Adrenal gland (tissue), 5 donors: ENCODE measurements around the gene RET.

Experiments used
- POLR2A ChIP-seq, 2 donors: fragments of 450-650 bp; IDR thresholded peaks; one replicate each; pipeline ENCODE4 v1.6.1; 2017; ENCODE audit warnings: antibody characterized with exemption in 2 of 2, mild to moderate bottlenecking in 2 of 2, moderate library complexity in 1 of 2
- TF ChIP-seq, protein P1 (sequence below), 6 experiments: fragments of 450-650 bp in 4 of 6; fragments of 200-600 bp in 2 of 6; sonication (generic) in 1 of 6; IDR thresholded peaks; 1 replicate in 5 of 6; 2 replicates in 1 of 6; pipeline versions ENCODE4 v1.5.1 to v1.8.0; 2016 to 2021; ENCODE audit warnings: antibody characterized with exemption in 6 of 6, mild to moderate bottlenecking in 2 of 6, moderate library complexity in 1 of 6
- donor health status: DM: no; HTN: no; CAD: no.

DNA sequence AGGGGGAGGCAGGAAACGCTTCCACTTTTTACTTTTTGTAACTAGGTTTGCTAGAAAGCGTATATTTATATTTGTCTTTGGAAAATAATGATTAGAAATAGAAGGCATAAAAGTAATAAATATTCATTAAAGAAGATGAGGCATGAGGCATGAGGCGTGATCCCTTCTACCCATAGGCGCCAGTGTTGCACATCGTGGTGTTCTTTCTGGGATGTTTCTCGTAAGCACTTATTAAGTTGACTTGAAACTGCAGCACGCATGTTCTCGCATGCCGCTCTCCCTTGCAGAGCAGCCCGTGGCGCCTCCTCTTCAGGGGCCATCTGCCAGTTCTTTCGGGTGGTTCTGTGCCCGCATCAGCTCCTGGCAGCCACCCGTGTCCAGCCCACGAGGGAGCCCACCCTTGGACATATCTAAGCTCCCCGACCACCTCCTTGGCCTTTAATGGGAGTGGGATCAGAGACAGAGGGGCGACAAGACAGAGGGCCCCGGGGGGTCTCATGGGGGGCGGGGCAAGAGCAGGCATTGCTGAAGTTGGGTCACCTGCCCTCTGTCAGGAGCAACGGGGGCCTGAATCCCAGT, 32.9 kb downstream of the RET start:
- TF ChIP-seq, protein P1, sequence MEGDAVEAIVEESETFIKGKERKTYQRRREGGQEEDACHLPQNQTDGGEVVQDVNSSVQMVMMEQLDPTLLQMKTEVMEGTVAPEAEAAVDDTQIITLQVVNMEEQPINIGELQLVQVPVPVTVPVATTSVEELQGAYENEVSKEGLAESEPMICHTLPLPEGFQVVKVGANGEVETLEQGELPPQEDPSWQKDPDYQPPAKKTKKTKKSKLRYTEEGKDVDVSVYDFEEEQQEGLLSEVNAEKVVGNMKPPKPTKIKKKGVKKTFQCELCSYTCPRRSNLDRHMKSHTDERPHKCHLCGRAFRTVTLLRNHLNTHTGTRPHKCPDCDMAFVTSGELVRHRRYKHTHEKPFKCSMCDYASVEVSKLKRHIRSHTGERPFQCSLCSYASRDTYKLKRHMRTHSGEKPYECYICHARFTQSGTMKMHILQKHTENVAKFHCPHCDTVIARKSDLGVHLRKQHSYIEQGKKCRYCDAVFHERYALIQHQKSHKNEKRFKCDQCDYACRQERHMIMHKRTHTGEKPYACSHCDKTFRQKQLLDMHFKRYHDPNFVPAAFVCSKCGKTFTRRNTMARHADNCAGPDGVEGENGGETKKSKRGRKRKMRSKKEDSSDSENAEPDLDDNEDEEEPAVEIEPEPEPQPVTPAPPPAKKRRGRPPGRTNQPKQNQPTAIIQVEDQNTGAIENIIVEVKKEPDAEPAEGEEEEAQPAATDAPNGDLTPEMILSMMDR (IDR thresholded peaks at IDR 0.05): no peak
- no peak for TF ChIP-seq POLR2A (IDR thresholded peaks at IDR 0.05)
